ENCODE data around the gene DSG3.
A peak's percentile ranks its signal among the peaks of the same experiment; 100 is the strongest.

Gene DSG3

GRCh38 chr18:31498574-31499524 is 51.3 kb downstream of the DSG3 start:
- H3K27ac ChIP-seq = no peak overlapping the region
- peaks cover 0 to 11% (median 9%) of the 10 kb centered on the region in 4 donors for H3K4me1 ChIP-seq
- no peaks in the 10 kb centered on the region for H3K9me3 ChIP-seq
- H3K27me3 ChIP-seq = peaks cover 0 to 19% of the 10 kb centered on the region in 2 donors
- DNase-seq = no peak
- H3K4me3 ChIP-seq = peak overlapping the region; percentile 34 to 58
- intact Hi-C loops (cut with DNase I; ENCODE audit: low total_unique reads) = no loop called here
- H3K36me3 ChIP-seq = no peaks in the 10 kb centered on the region
- no peak for TF ChIP-seq CTCF (IDR thresholded peaks at IDR 0.05)

DNA sequence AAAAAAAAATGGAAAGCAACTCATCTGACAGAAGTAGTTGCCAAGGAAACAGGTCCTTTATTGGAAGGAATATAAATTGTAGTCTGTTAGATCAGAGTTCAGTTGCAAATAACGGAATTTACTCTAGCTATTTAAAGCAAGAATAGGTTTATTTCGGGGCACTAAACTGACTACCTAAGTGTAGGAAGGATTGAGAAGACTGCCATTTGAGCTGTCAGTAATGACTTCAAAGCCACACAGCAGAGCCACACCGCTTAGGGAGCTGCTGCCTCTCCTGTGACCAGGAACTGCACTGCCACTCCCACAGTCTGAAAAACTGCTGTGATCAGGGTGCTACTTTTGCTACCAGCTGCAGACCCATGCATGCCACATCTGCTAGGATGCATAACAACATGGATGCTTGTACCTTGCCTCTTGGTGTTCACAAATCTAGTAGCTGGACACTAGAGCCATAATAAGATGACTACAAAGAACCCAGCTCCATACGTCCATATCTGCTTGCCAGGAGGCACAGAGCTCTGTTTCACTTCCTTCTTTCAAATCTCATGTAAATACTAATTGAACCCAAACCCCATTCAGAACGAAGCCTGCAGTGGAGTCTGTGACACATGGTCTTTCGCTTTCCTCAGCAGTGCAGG is 52.6 kb downstream of the DSG3 start:
- no peak for TF ChIP-seq CTCF (IDR thresholded peaks at IDR 0.05)
- H3K27me3 ChIP-seq = peaks cover 0 to 19% of the 10 kb centered on the region in 2 donors
- DNase-seq = no peak
- no peak overlapping the region for H3K27ac ChIP-seq
- no peaks in the 10 kb centered on the region for H3K9me3 ChIP-seq
- no peak overlapping the region for H3K4me3 ChIP-seq
- intact Hi-C loops (cut with DNase I; ENCODE audit: low total_unique reads) = no loop called here
- no peaks in the 10 kb centered on the region for H3K36me3 ChIP-seq
- H3K4me1 ChIP-seq = peaks cover 0 to 11% (median 9%) of the 10 kb centered on the region in 4 donors

GRCh38 chr18:31503011-31503410 is 55.5 kb downstream of the DSG3 start:
- H3K4me1 ChIP-seq = peaks cover 0 to 8% (median 6%) of the 10 kb centered on the region in 4 donors
- no peak for DNase-seq
- no peaks in the 10 kb centered on the region for H3K9me3 ChIP-seq
- no peaks in the 10 kb centered on the region for H3K36me3 ChIP-seq
- peaks cover 0 to 9% of the 10 kb centered on the region in 2 donors for H3K27me3 ChIP-seq
- no peak overlapping the region for H3K4me3 ChIP-seq
- intact Hi-C loops (cut with DNase I; ENCODE audit: low total_unique reads) = no loop called here
- no peak overlapping the region for H3K27ac ChIP-seq
- no peak for TF ChIP-seq CTCF (IDR thresholded peaks at IDR 0.05)

DNA sequence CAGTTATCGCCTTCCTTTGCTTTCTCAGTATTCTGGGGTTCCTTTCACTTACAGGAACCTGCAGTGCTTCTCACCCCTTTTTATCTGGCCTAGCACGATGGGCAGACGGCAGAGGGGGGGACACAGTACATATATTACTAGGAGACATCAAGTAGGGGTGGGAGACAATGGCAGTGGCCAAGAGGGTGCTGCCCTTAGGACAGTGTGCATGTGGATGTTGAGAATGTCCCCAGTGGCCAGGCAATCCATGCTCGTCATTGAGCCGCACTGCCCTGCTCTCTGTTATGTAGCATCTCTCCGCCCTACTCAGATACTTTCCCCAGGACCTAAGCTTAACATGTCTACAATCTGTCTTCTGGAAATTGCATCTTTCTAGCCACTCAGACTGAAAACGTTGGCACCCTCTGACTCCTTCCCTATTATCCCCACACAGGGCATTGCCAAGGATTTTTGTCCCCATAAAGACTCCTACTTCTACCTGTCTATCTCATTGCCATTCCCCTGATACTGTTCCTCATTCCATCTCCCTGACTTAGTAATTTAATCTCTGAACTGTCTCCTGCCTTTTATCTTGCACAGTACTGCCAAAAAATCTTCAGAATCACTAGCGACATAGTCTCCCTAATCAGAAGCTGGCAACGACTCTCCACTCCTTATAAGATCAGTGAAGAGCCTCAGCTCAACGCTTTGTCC is 57.1 kb downstream of the DSG3 start:
- H3K4me1 ChIP-seq = no peaks in the 10 kb centered on the region
- H3K27ac ChIP-seq = no peak overlapping the region
- peaks cover 0 to 2% of the 10 kb centered on the region in 2 donors for H3K27me3 ChIP-seq
- no peak overlapping the region for H3K4me3 ChIP-seq
- no peaks in the 10 kb centered on the region for H3K36me3 ChIP-seq
- no peaks in the 10 kb centered on the region for H3K9me3 ChIP-seq
- intact Hi-C loops (cut with DNase I; ENCODE audit: low total_unique reads) = no loop called here
- no peak for DNase-seq
- no peak for TF ChIP-seq CTCF (IDR thresholded peaks at IDR 0.05)

DNA sequence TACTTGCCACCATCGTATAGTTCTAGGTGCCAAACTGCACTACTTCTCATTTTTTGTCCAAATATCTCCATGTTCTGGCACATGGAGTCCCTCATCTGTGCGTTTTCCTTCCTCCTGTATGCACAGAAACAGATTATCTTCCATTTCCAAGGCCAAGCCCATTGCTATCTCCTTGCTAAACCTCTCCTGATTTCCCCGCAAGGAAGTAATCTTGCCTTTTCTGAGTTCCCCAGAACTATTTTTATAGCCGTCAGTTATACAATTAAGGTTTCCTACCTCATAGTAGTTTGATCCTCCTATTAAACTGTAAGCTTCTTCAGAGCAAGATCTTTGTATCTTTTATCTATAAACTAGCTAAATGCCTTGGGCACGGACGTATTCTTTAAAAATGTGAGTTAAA is 57.6 kb downstream of the DSG3 start:
- Histone ChIP-seq H3K36me3 (no peaks in the 10 kb centered on the region), H3K9me3 (no peaks in the 10 kb centered on the region), H3K27me3 (peaks cover 0 to 2% of the 10 kb centered on the region in 2 donors), H3K4me1 (no peaks in the 10 kb centered on the region), H3K4me3 (no peak overlapping the region), H3K27ac (no peak overlapping the region)
- no peak for DNase-seq
- TF ChIP-seq CTCF (IDR thresholded peaks at IDR 0.05) = no peak
- intact Hi-C loops (cut with DNase I; ENCODE audit: low total_unique reads) = no loop called here
